HG02840 (cell line): Measurements from ENCODE around the gene APOA4.
"Not testable (repeated sequence)": the region's sequence is repeated elsewhere in the genome, so short reads cannot be mapped to it uniquely, and the experiment has no call there.

ENCODE experiments used
- ATAC-seq: cut with Tn5 transposase; IDR thresholded peaks from one replicate; pipeline ENCODE4 v1.9.1; 2021; ENCODE audit warnings: mild to moderate bottlenecking, moderate library complexity, moderate number of reproducible peaks; ENCODE audit not compliant: unreplicated experiment, low FRiP score

The APOA4 gene

DNA sequence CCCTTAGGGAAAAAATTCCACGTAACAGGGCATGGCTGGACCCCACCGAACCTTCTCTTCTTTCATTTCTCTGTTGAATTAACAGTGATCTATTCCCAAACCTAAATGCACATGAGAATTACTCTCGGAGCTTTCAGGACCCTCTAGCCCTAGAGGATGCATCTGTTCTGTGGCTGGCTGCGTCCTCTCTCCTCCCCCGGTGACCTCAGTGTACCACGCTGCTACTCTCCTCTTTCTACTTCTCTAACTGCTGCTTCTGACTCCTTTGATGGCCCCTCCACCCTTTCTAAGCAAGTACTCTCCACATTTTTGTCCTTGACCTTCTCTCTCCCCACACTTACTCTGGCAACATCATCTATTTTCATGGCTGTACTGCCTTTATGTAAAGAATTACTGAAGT lies 26.4 kb upstream of the APOA4 start:
- ATAC-seq, result no peak

DNA sequence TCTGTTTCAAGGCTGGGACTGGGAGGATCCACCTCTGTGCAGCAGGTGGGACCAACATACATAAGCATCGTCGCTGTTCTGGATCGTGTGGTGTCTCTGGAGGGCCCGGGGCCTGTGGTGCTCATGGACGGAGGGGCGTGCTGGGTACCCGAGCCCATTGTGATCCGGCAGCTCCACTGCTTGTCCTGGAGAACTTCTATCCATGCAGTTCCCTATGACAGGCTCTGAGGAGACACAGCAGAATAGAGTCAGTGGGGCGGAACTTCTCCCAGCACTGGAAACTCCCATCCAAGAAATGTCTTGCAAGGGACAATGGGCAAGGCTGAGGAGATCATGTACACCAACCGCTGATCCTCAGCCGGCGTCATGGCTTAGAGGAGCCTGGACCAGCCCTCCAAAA lies 26.0 kb upstream of the APOA4 start:
- no peak for ATAC-seq

DNA sequence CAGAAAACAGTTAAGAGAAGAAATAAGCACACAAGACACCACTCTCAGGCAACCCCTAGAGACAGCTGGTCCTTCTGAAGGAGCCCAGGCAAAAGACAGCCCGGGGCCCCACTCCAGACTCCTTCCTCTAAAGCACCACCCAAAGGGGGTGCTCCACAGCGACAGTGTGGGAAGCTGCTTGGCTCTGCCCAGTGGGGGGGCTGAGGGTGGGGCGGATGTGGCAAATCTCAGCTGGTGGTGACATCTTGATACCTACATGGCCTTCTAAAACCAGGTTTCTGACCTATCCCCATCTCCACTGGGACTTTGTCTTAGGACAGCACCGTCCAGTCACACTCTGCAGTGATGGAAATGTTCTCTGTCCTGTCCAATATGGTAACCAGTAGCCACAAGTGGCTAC lies 24.5 kb upstream of the APOA4 start:
- ATAC-seq, result no peak

DNA sequence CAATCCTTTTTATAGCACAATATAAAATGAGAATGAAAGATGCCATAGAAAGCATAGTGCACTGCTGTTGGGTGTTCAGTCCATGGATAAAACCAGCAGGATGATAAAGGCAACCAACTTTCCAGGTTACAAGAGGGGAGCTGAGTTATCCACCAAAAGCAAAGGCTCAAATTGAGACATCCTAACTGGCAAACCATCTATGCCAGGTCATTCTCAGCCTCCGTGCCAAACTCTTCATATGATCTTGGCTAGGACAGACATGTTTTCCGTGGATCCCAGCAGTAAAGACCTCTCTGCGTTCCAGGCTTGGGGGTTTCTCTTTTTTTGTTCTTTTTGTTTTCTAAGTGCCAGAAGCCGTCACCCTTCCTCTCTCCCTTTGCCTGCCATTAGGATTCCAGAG lies 21.6 kb upstream of the APOA4 start:
- no peak for ATAC-seq

DNA sequence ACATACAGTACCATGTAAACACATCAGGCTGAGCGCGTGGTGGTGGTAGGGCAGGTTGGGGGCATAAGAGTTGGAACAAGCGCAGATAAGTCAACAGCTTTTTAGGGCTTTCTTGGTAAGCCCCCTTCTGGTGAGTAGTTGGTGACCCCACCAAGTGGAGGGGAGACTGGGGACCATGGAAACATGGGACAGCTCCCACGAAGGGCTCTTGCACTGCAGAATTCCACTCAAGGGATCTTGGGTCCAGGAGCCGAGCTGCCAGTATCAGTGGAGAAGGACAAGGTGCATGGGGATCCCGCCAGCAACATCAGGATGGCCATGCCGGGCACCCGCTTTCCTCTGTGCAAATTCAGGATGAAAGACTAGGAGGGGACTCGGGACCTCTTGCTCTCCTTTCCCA lies 20.6 kb upstream of the APOA4 start:
- no peak for ATAC-seq

DNA sequence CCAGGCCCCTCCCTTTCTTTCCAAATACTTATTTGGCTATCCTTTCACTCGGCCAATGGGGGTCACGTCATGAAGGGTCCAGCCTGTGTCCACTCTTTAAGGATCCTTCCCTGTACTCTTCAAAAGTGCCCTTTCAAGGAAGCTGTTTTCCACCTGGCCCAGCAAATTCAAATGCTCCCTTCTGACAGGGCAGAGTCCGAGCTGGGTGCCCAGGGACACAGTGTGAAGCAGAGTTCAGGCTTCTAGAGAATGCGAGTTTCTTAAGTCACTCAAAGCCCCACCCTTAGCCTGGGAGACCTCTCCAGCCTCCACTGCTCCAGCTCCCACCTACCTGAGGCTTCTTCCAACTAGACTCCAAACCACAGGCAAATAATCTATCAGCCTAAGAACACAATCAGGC lies 19.8 kb upstream of the APOA4 start:
- ATAC-seq, result no peak

DNA sequence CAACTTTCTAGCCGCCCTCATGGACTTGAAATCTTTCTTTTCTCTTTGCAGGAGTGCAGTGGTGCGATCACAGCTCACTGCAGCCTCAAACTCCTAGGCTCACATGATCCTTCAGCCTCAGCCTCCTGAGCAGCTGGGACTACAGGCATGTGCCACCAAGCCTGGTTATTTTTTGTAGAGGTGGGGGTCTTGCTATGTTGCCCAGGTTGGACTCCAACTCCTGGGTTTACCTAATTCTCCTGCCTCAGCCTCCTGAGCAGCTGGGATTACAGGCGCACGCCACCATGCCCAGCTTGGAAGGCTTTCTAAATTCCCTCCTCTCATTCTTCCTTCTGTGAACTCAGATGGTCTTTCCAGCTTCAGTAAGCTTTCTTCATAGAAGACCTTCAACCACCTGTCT lies 19.0 kb upstream of the APOA4 start:
- no peak for ATAC-seq

DNA sequence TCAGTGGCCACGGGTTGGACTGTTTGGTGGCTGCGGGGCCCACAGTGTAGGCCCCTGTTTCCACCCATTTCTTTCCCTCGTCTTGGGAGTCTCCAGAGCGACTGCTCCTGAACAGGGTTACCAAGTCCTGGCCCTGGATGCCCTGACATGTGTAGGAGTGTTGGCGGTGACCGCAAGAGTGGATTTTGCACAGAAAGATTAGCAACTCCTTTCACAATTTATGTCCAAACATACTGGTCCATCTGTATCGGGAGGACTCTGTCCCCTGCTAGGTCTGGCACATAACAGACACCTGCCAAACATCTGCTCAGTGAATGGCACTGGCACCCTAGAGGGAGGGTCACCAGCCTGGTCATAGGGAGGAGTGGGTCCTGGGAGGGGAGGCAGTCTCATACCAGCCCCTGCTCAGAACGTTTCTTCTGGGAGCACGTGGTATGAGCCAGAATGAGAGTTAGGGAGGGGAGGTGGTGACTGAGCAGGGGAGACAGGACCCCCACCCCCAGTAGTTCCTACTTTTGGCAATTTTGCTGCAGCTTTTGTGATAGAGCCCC lies 17.7 kb upstream of the APOA4 start:
- no peak for ATAC-seq

DNA sequence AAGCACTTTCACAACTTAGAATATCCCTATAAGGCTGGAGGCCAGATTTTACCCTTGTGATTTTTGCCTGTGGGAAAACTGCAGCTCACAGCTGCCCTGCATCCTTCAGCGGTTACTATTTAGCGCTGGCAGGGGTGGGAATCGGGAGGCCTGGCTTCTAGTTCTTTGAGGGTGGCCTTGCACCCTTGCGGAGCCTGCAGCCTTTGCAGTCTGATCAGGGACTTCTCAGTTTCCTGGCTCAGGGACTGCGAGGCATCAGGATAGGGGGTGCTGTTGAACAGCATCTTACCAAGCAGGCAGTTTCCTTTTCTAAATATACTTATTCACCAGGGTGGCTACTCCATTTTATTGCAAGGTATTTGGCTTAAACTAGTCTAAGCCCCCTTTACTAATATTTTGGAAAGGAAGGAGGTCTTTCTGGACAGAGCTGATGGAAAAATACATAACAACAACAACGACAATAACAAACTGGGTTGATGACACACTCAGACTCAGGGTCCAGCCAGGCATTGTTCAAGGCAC lies 17.2 kb upstream of the APOA4 start:
- ATAC-seq, result no peak

DNA sequence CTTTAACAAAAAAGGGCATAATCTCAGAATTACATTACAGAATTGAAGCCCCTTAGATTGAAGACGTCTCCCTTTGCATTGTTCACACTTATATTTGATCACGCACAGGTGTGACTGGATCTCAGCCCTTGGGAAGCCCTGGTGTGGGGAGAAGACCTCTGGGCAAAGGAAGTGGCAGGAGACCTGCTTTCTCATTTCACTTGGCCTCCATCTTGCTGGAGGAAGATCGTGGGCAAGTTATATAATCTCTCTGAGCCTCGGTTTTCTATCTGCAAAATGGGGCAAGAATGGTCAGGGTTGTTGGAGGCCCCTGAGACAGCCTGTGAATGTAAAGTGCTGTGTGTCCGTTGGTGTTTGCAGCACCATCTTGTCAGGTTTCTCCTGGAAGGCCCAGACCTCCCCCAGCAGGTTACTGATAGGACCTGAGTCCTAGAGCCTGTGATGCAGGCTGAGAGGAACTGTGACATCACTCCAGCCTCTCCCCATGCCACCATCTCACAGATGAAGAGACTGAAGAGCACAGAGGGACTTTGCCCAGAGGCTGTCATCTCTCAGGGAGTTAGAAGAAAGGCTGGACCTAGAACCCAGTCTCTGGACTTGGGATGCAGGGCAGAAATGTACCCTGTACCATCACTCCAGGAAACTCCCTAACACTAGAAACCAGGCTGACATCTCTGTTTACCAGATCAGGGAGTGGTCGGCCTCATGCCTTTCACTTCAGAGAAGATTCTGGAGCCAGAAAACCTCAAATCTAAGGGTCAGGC lies 15.4 kb upstream of the APOA4 start:
- no peak for ATAC-seq

DNA sequence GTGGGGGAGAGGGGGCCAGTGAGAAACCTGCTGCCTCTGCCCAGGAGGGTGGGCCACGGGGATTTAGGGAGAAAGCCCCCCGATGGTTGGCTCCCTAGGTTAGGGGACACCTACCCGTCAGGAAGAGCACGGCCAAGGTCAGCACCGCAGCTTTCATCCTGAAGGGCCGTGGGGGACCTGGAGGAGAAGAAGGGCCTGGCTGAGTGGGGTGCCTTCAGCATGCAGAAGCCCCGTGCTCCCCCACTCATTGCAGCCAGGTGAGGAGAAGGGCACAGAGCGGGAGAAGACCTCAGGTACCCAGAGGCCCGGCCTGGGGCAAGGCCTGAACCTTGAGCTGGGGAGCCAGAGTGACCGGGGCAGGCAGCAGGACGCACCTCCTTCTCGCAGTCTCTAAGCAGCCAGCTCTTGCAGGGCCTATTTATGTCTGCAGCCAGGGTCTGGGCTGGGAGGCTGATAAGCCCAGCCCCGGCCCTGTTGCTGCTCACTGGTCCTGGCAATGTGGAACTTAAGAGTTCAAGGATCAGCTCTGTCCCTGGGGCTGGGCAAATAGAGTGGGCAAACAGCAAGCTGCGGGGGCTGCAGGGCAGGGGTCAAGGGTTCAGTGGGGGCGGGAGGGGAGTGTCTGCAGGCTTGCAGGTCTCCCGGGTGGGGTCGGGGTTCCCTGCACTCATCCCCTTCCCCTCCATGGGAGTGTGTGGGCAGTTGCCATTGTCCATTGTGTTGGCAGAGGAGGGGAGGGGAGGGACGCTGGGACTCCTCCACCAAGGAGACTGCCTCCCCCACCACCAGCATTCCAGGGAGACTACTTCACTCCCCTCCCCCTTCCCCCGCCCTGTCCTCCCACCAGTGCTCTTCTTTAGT lies 14.4 kb upstream of the APOA4 start, which contains the start of gene APOA1:
TSS of gene APOA1 (minus strand) at position 392 of the 861 bp plus-strand sequence. CDS start at position 157, 235 bp downstream.
- no peak for ATAC-seq

DNA sequence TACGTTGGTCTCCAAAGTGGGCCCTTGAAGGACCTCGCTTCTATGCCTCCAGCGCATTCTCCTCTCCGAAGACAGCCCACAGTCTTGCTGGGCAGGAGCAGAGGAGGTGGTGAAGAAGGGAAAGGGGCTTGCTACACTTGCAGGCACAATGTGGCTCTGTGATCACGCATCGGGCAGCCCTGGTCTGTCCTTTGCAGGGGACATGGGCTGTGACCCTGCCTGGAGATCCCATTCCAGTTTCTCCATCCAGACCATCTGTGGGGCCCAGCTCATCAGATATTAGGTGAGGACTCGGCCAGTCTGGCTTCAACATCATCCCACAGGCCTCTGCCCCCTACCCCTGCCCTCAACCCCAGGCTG lies 13.5 kb upstream of the APOA4 start:
- no peak for ATAC-seq

DNA sequence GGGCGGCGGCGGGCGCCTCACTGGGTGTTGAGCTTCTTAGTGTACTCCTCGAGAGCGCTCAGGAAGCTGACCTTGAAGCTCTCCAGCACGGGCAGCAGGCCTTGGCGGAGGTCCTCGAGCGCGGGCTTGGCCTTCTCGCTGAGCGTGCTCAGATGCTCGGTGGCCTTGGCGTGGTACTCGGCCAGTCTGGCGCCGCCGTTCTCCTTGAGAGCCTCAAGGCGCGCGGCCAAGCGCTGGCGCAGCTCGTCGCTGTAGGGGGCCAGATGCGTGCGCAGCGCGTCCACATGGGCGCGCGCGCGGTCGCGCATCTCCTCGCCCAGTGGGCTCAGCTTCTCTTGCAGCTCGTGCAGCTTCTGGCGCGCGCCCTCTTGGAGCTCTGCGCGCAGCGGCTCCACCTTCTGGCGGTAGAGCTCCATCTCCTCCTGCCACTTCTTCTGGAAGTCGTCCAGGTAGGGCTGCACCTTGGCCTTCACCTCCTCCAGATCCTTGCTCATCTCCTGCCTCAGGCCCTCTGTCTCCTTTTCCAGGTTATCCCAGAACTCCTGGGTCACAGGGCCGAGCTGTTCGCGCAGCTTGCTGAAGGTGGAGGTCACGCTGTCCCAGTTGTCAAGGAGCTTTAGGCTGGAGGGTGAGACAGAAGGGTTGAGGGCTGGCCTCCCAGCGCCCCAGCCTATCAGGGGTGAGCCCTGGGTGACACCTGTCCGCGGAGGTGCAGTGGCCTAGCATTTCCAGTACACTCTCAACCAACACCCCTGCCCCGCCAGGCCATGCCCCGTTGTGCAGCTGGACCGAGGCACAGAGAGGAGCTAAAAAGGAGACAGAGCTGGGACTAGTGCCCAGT lies 12.9 kb upstream of the APOA4 start:
- peak; percentile 73 for ATAC-seq

DNA sequence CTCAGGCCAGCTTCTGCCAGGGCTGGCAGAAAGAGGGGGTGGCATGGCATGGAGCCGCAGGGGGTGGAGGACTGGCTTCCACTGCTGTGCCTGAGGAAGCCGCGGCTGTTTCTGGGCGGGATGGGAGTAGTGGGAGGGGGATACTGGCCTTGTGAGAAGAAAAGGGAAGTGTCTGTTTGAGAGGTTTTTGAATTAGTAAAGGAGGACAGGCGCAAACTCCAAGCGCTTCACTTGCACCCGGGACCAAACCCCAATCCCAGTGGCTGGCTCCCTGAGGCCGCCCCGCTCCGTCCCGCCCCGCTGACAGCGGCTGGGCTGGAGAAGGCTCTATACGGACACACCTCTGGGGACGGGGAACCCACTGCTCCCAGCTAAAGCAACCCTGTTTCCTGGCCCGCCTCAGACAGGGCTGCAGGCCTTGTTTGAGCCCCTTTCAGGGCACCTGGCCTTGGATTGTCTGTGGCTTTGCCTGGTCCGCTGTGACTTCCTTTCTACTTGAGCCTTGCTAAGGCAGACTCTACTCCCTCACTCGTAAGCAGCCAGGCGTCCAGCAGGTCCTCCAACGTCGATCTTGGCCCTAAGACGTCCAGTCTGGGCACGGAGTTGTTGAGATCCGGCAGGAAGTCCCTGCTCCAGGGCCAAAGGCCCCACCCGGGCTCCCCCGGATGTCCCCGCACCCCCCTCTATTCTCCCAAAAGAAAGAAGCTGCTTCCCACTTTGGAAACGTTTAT lies 12.1 kb upstream of the APOA4 start:
- no peak for ATAC-seq

DNA sequence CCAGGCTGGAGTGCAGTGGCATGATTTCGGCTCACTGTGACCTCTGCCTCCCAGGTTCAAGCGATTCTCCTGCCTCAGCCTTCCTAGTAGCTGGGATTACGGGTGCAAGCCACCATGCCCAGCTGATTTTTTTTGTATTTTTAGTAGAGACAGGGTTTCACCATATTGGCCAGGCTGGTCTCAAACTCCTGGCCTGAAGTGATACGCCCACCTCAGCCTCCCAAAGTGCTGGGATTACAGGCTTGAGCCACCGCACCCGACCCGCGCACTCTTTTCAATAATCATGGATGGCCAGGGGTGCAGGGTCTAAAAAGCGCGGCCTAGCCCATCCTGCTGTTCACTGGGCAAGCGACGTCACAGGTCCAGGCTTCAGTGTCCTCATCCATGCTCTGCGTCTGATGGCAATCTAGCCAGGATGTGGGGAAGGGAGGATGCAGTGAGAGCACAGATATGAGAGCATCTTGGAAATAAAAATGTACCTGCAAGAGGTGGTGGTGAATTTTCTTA lies 11.5 kb upstream of the APOA4 start:
- not testable (repeated sequence) for ATAC-seq

DNA sequence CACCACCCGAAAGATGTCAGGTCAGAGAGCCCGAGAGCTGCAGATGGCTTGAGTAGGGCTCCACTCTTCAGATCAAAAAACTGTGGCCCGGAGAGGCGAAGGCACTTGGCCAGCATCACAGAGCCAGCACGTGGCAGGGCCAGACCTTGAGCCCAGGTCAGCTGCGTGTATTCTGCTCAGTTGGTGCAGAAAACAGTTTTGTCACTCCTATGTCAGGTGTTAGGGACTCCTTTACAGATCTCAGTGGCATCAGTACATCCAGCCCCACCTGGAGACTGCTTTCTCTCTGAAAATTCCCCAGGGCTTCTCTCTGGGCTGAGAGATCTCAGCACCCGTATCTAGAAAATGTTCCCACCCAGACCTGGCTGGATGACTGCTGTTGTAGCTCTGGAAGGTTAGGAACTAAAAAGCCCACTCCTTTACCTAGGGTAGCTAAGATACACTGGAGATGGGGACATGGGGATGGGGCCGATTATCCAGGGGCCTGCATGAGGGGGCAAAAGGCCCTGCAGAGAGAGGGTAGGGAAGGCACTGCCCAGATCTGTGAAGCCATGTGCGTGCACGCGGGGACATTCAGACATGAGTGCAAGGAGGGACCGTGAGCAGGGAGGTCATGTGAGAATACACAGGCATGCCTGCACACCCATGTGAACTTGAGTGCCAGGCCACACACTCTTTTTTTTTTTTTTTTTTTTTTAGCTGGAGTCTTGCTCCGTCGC lies 10.9 kb upstream of the APOA4 start:
- no peak for ATAC-seq

DNA sequence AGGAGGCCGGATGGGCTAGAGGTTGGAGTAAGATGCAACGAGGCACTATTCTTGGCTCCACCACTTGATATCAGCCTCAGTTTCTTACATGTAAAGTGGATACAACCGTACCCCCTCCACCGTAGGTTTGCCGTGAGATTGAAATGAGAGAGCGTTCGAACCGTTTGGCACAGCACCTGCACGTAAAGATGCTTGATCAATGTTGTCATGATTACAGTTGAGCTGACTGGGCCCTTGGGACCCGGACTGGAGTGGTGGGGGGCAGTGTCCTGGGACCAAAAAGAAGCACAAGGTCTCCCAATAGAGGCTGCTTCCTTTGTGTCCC lies 10.3 kb upstream of the APOA4 start:
- ATAC-seq, result no peak

DNA sequence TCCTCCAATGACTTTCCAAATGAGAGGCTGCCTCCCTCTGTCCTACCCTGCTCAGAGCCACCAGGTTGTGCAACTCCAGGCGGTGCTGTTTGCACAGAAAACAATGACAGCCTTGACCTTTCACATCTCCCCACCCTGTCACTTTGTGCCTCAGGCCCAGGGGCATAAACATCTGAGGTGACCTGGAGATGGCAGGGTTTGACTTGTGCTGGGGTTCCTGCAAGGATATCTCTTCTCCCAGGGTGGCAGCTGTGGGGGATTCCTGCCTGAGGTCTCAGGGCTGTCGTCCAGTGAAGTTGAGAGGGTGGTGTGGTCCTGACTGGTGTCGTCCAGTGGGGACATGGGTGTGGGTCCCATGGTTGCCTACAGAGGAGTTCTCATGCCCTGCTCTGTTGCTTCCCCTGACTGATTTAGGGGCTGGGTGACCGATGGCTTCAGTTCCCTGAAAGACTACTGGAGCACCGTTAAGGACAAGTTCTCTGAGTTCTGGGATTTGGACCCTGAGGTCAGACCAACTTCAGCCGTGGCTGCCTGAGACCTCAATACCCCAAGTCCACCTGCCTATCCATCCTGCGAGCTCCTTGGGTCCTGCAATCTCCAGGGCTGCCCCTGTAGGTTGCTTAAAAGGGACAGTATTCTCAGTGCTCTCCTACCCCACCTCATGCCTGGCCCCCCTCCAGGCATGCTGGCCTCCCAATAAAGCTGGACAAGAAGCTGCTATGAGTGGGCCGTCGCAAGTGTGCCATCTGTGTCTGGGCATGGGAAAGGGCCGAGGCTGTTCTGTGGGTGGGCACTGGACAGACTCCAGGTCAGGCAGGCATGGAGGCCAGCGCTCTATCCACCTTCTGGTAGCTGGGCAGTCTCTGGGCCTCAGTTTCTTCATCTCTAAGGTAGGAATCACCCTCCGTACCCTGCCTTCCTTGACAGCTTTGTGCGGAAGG lies 9.5 kb upstream of the APOA4 start:
- no peak for ATAC-seq
